T1000 (cell line): ENCODE results near the gene APOC4.
"Not testable (repeated sequence)": the region's sequence is repeated elsewhere in the genome, so short reads cannot be mapped to it uniquely, and the experiment has no call there.

Experiments used
- DNase-seq: peaks from one replicate; lab custom pipeline; 2025; ENCODE audit warnings: mixed read lengths; lab: John Stamatoyannopoulos, UW

The APOC4 gene

DNA sequence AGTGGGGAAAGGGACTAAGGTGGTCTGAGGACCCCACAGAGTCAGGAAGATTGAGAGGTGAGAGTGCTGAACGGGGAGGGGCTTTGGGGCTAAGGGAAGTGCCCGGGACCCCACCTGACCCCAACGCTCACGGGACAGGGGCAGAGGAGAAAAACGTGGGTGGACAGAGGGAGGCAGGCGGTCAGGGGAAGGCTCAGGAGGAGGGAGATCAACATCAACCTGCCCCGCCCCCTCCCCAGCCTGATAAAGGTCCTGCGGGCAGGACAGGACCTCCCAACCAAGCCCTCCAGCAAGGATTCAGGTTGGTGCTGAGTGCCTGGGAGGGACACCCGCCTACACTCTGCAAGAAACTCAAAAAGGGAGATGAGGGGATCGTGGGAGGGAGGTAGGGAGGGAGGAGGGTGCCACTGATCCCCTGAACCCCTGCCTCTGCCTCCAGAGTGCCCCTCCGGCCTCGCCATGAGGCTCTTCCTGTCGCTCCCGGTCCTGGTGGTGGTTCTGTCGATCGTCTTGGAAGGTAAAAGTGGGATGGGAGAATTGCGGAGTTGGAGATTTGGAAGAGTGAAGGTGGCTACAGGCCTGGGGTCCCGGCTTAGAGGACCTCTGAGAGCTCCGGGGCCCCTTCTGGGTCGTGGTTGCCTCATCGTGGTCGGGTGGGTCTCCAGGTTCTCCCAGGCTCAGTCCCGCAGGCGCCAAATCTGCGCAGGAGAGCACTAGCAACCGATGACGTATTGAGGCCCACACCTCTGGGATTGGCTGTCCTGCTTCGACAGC is 27.4 kb upstream of the APOC4 start, which contains the start of gene APOC1:
Gene APOC1 (plus strand): TSS at position 176 of the 774 bp plus-strand sequence. CDS start 284 bp downstream, at position 460.
- peak; percentile 57 for DNase-seq

DNA sequence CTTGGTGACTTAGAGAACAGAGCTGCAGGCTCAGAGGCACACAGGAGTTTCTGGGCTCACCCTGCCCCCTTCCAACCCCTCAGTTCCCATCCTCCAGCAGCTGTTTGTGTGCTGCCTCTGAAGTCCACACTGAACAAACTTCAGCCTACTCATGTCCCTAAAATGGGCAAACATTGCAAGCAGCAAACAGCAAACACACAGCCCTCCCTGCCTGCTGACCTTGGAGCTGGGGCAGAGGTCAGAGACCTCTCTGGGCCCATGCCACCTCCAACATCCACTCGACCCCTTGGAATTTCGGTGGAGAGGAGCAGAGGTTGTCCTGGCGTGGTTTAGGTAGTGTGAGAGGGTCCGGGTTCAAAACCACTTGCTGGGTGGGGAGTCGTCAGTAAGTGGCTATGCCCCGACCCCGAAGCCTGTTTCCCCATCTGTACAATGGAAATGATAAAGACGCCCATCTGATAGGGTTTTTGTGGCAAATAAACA is 17.8 kb upstream of the APOC4 start:
- DNase-seq: no peak

DNA sequence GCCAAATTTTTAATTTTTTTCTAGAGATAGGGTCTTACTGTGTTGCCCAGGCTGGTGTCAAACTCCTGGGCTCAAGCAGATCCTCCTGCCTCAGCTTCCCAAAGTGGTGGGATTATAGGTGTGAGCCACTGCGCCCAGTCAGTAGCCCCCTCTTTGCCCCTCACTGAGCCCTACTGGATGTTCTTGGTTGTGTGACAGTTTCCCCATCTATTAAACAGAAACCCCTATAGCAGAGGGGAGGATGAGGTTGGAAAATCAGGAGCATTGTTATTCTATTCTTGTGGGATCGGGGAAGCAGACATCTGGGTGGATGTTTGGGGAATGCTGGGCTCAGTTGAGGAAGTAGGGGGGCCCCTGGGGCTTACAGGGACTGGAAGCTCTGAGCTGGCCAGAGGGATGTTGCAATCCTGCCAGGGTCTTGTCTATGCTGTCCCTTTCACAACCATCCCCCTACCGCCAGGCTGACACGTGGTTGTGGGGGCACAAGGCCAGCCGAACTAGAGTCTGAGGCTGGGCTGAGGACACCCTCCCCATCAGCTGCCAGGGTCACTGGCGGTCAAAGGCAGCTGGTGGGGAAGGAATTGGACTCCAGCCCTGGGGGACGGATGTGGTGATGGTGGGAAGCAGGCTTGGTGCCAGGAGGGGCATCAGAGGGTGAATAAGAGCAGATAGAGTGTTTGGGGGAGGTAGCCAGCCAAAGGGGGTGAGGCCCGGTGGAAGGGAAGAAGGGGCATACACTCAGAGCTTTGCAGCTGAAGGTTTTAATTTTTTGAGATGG is 16.7 kb upstream of the APOC4 start:
- no peak for DNase-seq

DNA sequence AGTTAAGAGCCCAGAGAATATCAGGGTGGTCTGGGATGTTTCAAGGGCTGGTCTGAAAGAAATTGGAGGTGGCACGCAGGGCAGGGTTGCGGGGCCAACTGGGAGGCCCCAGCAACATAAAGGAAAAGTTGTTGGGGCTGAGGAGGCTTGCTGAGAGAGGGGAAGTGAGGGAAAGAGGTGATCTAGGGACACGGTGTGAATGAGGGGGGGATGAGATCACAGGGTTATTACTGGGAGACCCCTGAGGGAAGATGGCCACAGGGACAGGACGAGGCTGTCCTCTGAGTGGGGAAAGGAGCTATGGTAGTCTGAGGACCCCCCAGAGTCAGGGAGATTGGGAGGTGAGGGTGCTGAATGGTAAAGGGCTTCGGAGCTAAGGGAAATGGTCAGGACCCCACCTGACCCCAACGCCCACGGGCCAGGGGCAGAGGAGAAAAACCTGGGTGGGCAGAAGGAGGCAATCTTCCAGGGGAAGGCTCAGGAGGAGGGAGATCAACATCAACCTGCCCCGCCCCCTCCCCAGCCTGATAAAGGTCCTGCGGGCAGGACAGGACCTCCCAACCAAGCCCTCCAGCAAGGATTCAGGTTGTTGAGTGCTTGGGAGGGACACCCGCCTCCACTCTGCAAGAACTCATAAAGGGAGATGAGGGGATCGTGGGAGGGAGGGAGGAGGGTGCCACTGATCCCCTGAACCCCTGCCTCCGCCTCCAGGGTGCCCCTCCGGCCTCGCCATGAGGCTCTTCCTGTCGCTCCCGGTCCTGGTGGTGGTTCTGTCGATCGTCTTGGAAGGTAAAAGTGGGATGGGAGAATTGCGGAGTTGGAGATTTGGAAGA is 15.6 kb upstream of the APOC4 start:
- not testable (repeated sequence) for DNase-seq

DNA sequence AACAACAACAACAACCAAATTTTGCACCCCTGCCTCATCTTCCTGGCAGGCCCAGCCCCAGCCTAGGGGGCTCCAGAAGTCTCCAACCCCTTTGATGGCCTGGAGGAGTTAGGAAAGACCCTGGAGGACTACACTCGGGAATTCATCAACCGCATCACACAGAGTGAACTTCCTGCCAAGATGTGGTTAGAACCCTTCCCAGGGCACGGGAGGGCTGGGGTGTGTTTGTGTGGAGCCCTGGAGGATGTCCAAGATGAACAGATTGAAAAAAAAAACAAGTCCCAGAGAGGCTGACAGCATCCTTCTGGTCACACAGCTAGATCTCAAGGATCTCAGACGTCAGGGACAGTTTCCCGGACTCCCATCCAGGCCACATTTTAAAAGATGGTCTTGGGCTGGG is 14.3 kb upstream of the APOC4 start:
- no peak for DNase-seq

DNA sequence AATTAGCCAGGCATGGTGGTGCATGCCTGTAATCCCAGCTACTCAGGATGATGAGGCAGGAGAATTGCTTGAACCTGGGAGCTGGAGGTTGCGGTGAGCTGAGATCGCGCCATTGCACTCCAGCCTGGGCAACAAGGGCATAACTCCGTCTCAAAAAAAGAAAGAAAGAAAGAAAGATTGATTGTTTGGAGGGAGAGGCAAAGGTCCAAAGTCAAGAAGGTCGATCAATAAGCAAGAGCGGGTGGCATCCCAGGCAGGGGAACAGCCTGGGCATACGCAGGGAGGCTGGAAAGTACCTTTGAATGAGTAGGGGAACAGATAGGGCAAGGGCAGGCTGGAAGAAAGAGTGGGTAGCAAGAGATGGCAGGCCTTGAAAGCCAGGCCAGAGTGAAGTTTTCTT is 11.9 kb upstream of the APOC4 start:
- no peak for DNase-seq

DNA sequence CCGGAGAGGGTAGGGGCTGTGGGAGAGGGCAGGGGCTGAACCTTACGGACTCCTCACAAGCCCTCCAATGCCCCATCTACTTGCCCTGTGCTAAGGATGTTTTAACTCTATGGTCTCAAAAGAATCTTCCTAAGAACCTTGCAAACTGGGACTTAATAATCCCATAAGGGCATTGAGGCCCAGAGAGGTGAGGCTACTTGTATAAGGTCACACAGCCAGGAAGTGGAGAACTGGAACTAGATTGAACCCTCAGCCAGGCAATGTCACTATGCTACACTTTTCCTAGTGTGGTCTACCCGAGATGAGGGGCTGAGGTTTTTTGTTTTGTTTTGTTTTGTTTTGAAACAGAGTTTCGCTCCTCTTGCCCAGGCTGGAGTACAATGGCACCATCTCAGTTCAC is 10.5 kb upstream of the APOC4 start:
- DNase-seq: no peak

DNA sequence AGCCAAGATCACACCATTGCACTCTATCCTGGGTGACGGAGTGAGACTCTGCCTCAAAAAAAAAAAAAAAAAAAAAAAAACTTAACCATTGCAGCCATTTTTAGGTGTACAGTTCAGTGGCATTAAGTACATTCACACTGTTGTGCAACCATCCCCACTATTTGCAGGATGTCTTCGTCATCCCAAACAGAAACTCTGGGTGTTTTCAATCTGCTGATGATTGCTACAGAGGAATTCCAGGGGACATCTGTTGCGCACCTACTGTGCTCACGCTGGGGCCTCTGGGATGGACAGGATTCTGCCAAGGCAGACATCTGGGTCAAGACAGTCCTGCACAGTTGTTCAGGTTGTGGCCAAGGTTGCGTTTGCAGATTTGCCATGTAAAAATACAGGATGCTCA is 2.4 kb upstream of the APOC4 start:
- DNase-seq: no peak

DNA sequence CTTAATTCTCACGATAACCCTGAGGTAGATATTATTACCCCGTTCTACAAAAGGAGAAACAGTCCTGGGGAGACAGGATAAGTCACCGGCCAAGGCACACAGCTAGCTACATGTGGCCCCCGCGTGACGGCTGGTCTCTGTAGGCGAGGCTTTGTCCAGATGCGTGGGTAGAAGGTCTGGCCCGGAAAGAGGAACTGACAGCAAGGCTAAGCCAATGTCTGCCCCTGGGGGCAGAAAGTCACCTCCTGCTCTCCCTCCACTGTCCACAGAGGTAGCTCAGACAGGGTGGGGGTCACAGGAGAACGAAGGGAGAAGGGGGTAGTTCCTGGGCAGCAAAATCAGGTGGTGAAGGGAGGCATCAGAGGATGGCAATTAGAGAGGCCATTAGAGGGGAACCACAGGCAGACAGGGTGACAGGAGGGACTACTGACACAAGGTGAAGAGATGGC is 1.8 kb downstream of the APOC4 start:
- DNase-seq: no peak

DNA sequence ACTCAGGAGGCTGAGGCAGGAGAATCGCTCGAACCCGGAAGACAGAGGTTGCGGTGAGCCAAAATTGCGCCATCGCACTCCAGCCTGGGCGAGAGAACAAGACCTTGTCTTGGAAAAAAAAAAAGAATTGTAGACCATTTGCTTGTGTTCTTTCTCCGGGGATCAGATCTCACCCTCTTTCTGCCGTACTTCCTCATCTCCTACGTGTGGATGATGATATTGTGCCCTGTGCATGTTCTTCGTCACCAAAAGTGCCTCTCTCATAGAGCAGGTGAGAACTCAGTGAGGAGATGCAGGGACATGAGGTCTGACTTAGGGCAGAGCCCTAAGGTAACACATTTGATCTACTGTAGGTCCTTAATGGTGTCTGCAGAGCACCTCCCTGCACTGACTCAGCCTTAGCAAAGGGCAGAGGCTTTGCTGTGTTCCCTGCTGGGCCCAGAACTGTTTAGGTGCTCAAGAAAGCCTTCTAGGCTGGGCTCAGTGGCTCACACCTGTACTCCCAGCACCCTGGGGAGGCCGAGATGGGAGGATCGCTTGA is 5.1 kb downstream of the APOC4 start:
- DNase-seq: no peak

DNA sequence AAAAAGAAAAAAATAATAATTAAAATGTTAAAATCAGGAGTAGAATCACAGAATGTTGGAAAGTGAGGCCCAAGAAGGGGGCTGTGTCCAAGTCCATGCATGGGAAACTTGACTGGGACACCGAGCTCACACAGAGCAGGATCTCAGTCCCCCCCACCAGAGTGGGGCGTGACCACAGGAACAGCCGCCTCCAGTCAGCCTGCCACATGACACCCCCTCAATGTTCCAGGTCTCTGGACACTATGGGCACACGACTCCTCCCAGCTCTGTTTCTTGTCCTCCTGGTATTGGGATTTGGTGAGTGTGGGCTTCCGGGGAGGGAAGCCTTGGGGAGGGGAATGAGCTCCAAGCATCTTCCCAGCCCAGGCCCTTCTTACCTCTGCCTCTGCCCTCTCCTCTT is 6.2 kb downstream of the APOC4 start:
- no peak for DNase-seq

DNA sequence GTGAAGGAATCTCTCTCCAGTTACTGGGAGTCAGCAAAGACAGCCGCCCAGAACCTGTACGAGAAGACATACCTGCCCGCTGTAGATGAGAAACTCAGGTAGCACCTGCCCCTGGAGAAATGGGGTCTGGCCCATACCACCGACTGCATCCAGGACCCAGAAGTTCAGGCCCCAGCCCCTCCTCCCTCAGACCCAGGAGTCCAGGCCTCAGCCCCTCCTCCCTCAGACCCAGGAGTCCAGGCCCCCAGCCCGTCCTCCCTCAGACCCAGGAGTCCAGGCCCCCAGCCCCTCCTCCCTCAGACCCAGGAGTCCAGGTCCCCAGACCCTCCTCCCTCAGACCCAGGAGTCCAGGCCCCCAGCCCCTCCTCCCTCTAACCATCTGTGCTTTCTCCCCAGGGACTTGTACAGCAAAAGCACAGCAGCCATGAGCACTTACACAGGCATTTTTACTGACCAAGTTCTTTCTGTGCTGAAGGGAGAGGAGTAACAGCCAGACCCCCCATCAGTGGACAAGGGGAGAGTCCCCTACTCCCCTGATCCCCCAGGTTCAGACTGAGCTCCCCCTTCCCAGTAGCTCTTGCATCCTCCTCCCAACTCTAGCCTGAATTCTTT is 6.8 kb downstream of the APOC4 start:
- no peak for DNase-seq

DNA sequence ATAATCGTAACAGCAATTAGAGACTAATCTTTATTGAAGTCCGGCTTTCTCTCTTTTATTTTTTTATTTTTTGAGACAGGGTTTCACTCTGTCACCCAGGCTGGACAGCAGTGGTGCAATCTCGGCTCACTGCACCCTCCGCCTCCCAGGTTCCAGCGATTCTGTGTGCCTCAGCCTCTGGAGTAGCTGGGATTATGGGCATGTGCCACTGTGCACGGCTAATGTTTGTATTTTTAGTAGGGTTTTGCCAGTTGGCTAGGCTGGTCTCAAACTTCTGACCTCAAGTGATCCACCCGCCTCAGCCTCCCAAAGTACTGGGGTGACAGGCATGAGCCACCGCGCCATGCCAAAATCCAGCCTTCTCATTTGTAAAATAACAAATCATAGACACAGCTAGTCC is 7.5 kb downstream of the APOC4 start:
- no peak for DNase-seq

DNA sequence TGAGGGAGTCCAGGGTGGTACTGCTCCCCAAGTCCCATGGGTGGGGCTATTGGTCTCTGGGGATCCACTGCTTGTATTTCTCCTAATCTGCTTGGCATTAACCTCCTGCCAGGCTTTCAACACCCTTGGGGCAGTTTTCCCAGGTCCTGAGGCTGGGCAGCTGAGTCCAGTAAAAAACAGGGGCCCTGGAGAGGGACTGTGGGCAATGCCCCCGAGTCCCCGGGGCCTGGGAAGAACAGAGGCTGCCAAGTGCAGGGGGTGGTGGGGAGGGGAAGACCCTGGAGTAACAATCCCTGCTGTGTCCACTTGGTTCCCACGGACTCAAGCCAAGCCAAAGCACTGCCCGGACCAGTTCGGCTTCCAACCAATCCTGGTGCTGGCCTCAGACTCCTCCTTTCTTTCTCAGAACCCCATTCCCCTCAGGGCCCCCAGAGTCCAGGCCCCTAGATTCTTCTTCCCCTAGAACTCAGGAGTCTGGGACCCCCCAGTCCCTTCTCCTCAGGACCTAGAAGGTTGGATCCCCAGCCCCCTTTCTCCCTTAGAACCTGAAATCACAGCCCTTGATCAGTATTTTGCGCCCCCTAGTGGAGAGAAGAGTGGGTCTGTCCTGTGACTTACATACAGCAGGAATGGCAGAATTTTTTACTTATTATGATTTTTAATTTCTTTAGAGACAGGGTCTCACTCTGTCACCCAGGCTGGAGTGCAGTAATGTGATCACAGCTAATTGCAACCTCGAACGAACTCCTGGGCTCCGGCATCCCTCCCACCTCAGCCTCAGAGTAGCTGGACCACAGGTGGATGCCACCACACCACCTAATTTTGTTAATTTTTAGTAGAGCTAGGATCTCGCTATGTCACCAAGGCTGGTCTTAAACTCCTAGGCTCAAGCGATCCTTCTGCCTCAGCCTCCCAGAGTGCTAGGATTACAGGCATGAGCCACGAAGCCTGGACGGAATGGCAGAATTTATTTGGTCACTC is 9.4 kb downstream of the APOC4 start:
- peak; percentile 14 for DNase-seq

DNA sequence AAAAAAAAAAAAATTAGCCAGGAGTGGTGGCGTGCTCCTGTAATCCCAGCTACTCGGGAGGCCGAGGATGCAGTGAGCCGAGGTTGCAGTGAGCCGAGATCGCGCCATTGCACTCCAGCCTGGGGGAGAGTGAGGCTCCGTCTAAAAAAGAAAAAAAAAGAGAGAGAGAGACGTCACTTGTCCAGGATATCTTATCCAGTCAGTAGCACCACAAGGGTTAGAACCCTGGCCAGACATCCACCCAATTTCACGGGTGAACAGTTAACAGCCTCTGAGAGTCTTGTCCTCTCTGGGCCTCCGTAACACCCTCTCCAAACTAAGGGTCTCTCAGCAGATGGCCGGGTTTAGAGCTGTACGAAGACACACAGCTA is 12.2 kb downstream of the APOC4 start:
- DNase-seq: no peak

DNA sequence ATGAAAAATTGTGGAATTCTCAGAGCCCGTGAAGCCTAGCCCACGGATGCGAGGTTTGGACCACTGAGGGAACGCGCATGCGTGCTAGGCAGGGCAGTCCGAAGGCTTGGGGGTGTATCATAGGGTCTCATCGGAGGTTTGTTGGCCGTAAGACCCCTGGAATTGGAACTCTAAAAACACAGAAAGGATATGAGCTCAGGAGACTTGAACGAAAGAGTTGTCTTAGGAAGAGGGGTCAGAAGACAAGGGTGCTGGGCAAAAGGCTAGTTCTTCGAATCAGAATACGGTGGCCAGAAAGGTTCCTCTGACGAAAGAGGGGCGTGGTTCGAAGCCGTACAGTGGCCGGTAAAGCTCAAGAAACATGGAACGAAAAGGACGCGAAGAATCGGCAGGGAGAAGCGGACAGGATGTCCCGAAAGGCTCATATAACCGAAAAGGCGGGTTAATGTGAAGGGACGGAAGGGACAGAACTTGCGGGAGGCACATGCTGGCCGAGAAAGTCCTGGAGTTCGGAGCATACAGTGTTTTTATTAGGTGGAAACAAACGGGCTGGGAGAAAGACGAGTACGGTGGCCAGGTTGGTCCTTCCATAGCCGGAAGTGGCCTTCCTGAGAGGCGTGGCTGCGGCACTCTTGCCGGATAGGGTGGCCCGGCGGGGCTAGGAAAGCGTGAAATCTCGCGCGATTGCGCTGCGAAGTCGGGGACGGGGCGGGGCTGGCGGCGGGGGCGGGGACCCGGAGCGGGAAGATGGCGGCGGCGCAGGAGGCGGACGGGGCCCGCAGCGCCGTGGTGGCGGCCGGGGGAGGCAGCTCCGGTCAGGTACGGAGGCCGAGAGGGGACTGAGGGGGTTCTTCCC is 12.8 kb downstream of the APOC4 start, which contains the start of gene CLPTM1:
Gene CLPTM1 (plus strand): TSS at position 732 of the 856 bp plus-strand sequence. CDS start 16 bp downstream, at position 748.
- DNase-seq: peak; percentile 90

DNA sequence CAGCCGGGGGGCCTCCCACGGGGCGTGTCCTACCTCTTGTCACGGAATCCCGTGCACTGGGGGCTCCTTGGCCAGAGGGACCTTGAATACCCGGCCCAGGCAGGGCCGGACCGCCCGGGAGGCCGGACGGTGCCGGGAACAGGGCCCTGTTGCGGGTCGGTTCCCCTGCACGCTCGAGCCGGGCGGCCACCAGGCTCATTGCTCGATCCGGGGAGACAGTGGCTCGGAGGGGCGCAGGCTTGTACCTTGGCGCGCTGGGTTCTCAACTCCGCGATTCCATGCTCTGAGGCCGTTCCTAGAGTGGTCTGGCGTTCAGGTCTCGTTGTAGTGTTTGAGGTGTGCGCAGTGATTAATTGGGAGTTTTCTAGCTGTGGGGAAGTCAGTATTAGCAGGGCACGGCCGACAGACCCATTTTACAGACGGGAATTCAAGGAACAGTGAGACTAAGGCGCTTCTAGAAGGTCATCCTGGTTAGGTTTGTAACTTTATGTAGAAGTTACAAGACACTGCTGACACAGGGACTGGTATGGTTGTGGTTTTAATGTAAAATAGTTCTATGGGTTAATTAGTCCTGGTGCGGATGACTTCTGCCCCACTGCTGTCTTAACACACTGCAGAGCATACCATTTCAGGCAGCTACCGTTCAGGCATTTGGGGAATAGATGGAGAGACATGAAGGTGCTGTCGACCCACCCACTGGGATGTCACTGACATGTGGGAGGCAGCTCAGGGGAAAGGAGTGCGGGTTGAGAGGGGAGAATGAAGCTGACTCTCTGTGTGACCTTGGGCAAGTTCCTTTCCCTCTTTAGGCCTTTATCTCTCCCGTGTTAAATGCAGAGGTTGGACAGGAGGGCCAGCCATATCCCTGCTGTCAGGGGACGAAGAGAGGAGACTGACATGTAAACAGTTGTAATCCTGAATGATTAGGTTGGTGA is 13.7 kb downstream of the APOC4 start:
- DNase-seq: no peak

DNA sequence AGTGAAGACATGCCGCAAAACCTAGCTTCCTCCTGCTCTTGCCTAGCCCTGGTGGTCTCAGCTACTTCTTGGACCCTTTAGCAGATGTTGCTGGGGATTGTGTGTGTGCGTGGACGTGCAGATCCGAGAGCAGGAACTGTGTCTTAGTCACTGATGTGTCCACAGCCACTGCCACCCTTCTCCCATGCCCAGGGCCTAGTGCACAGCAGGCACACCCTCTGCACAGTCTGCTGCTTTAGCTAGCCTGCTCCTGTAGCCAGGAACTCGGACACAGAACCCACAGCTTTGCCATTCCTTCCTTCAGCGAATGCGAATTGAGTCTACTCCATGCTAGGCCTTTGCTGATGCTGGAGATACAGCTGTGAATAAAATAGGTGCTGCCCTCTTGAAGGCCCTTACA is 15.5 kb downstream of the APOC4 start:
- no peak for DNase-seq
